GM18909 (cell line): ENCODE results near the gene LRWD1.

Source experiments
- ATAC-seq: cut with Tn5 transposase; IDR thresholded peaks from one replicate; pipeline ENCODE4 v1.9.1; 2021; ENCODE audit warnings: mild to moderate bottlenecking; ENCODE audit not compliant: unreplicated experiment, poor library complexity

LRWD1 gene

GRCh38 chr7:102464577-102465280 is at the start of gene LRWD1, which contains the start of gene ALKBH4:
LRWD1 (plus strand) TSS chr7:102464984; CDS start chr7:102465081, 97 bp downstream.
ALKBH4 (minus strand) TSS chr7:102464863; CDS start chr7:102464836, 27 bp downstream.
- ATAC-seq = peak; percentile 90

GRCh38 chr7:102415685-102416225 is 49.0 kb upstream of the LRWD1 start:
- peak; percentile 49 for ATAC-seq

GRCh38 chr7:102416406-102416805 is 48.4 kb upstream of the LRWD1 start:
- ATAC-seq = no peak

GRCh38 chr7:102417105-102417504 is 47.7 kb upstream of the LRWD1 start:
- ATAC-seq = peak; percentile 41

GRCh38 chr7:102418592-102418991 is 46.2 kb upstream of the LRWD1 start:
- no peak for ATAC-seq

GRCh38 chr7:102421706-102422240 is 43.0 kb upstream of the LRWD1 start:
- no peak for ATAC-seq

GRCh38 chr7:102424129-102424551 is 40.6 kb upstream of the LRWD1 start:
- no peak for ATAC-seq

- peak; percentile 38 for ATAC-seq
These were observed 40.0 kb upstream of the LRWD1 start for GRCh38 chr7:102424787-102425218.

GRCh38 chr7:102425639-102426267 is 39.0 kb upstream of the LRWD1 start:
- ATAC-seq = peak; percentile 69

GRCh38 chr7:102426268-102427018 is 38.3 kb upstream of the LRWD1 start:
- ATAC-seq = peak; percentile 59

GRCh38 chr7:102427019-102427405 is 37.8 kb upstream of the LRWD1 start:
- ATAC-seq = no peak

GRCh38 chr7:102429141-102429899 is 35.5 kb upstream of the LRWD1 start:
- no peak for ATAC-seq

GRCh38 chr7:102431617-102432298 is 33.0 kb upstream of the LRWD1 start:
- no peak for ATAC-seq

- peak; percentile 37 for ATAC-seq
These were observed 32.2 kb upstream of the LRWD1 start for GRCh38 chr7:102432442-102433218.

GRCh38 chr7:102433219-102434038 is 31.4 kb upstream of the LRWD1 start, which contains the start of gene ORAI2:
ORAI2 (plus strand) TSS chr7:102433575; CDS start chr7:102438957, 5,382 bp downstream.
- peak; percentile 69 for ATAC-seq

- ATAC-seq = peak; percentile 15
These were observed 30.7 kb upstream of the LRWD1 start for GRCh38 chr7:102434039-102434486.

GRCh38 chr7:102436118-102436517 is 28.7 kb upstream of the LRWD1 start:
- ATAC-seq = no peak
